Testis (tissue), 3 donors: ENCODE data around the gene RHPN2. TPM values are rescaled to one million over a fixed set of nuclear protein-coding genes. Genes with fewer than 3 reads are reported as not detected.
"Not testable (repeated sequence)": the region's sequence is repeated elsewhere in the genome, so short reads cannot be mapped to it uniquely, and the experiment has no call there.

ENCODE experiments used
- DNase-seq: peaks from one replicate; pipeline ENCODE4 v3.0.0-alpha.2; 2019
- H3K27ac ChIP-seq, 2 donors: fragments of 200-600 bp; sonication (generic); one replicate each; pipeline ENCODE4 v1.5.1; 2019
- H3K27me3 ChIP-seq: fragments of 200-600 bp; sonication (generic); one replicate; pipeline ENCODE4 v1.5.1; 2019
- H3K36me3 ChIP-seq: fragments of 200-600 bp; sonication (generic); one replicate; pipeline ENCODE4 v1.5.1; 2017; ENCODE audit warnings: low read depth; ENCODE audit errors: missing control alignments
- H3K4me1 ChIP-seq: fragments of 200-600 bp; sonication (generic); one replicate; pipeline ENCODE4 v1.5.1; 2019
- H3K4me3 ChIP-seq, 2 donors: fragments of 200-600 bp; sonication (generic); one replicate each; pipeline ENCODE4 v1.5.1; 2017 to 2019
- H3K9me3 ChIP-seq: fragments of 200-600 bp; sonication (generic); one replicate; pipeline ENCODE4 v1.5.1; 2017
- CTCF ChIP-seq, 3 experiments: fragments of 450-650 bp in 2 of 3; fragments of 200-600 bp in 1 of 3; sonication (generic) in 1 of 3; IDR thresholded peaks; one replicate each; pipeline ENCODE4 v1.5.1; 2016 to 2019; ENCODE audit warnings: antibody characterized with exemption in 3 of 3, mild to moderate bottlenecking in 2 of 3, moderate library complexity in 1 of 3
- POLR2A ChIP-seq: fragments of 450-650 bp; IDR thresholded peaks from one replicate; pipeline ENCODE4 v1.6.1; 2017; ENCODE audit warnings: antibody characterized with exemption, mild to moderate bottlenecking, moderate library complexity
- WGBS, 2 donors: methylation state at CpG; one replicate each; pipeline ENCODE4 v1.1.5; 2018; 5-methylcytosine and 5-hydroxymethylcytosine counted together
- intact Hi-C: fragments of 100-400 bp; cut with DNase I; formaldehyde crosslinking; loops from one replicate; pipeline ENCODE4 v1.15.1; 2023; ENCODE audit warnings: low total_unique reads
- polyA plus RNA-seq: library from polyadenylated mRNA; stranded (reverse); fragments of 350-450 nt; fragmentation: Illumina TruSeq; extraction: RNeasy Lipid Tissue Mini Kit (QIAGEN cat#74804); gene quantifications from one replicate; pipeline ENCODE4 v1.2.3, GENCODE V29; 2014; ENCODE audit warnings: low read depth, low replicate concordance; ENCODE audit not compliant: insufficient read depth
- total RNA-seq, 2 donors: library from RNA; depleted of rRNA; stranded (reverse); fragments of >200 nt; gene quantifications; one replicate each; pipeline ENCODE4 v1.2.3, GENCODE V29; 2016

RHPN2 gene
- total and polyA plus RNA-seq, 3 donors from 2014 or later = 3.5 to 8.1 (median 4.0) TPM

GRCh38 chr19:32988724-32989123 lies 76.0 kb downstream of the RHPN2 start:
- Histone ChIP-seq H3K36me3 (no peaks in the 10 kb centered on the region), H3K9me3 (no peaks in the 10 kb centered on the region), H3K4me1 (no peaks in the 10 kb centered on the region), H3K27me3 (no peaks in the 10 kb centered on the region), H3K27ac (no peak overlapping the region), H3K4me3 (no peak overlapping the region)
- intact Hi-C loops = no loop called here
- WGBS, 2 donors = 81 to 88% methylated on average over 5 of the region's 5 CpGs
- TF ChIP-seq CTCF (IDR thresholded peaks at IDR 0.05) (no peak), POLR2A (no peak)
- DNase-seq = no peak

- 89 to 97% methylated on average over 5 of the region's 5 CpGs for WGBS, 2 donors
- H3K4me1 ChIP-seq, H3K27ac ChIP-seq, intact Hi-C loops, DNase-seq, H3K4me3 ChIP-seq, H3K9me3 ChIP-seq, H3K36me3 ChIP-seq, H3K27me3 ChIP-seq: not testable (repeated sequence)
These were observed 76.4 kb downstream of the RHPN2 start for GRCh38 chr19:32988254-32988653.

GRCh38 chr19:32982488-32982887 lies 82.2 kb downstream of the RHPN2 start:
- H3K27ac ChIP-seq, H3K4me3 ChIP-seq, H3K4me1 ChIP-seq, intact Hi-C loops, H3K36me3 ChIP-seq, DNase-seq, H3K27me3 ChIP-seq, H3K9me3 ChIP-seq: not testable (repeated sequence)
- WGBS, 2 donors = 94 to 98% methylated on average over 6 of the region's 6 CpGs

GRCh38 chr19:32979807-32980206 lies 84.9 kb downstream of the RHPN2 start:
- intact Hi-C loops, H3K4me3 ChIP-seq, H3K36me3 ChIP-seq, H3K27ac ChIP-seq, H3K9me3 ChIP-seq, H3K4me1 ChIP-seq, H3K27me3 ChIP-seq, DNase-seq: not testable (repeated sequence)
- 91% methylated on average over 7 of the region's 7 CpGs for WGBS, 2 donors

- WGBS, 2 donors = 96 to 97% methylated on average over 4 of the region's 4 CpGs
- H3K36me3 ChIP-seq, H3K9me3 ChIP-seq, H3K4me1 ChIP-seq, H3K27ac ChIP-seq, H3K27me3 ChIP-seq, intact Hi-C loops, H3K4me3 ChIP-seq, DNase-seq: not testable (repeated sequence)
These were observed 86.9 kb downstream of the RHPN2 start for GRCh38 chr19:32977813-32978212.

GRCh38 chr19:32977280-32977679 lies 87.4 kb downstream of the RHPN2 start:
- no peak for TF ChIP-seq CTCF (IDR thresholded peaks at IDR 0.05)
- no peak for TF ChIP-seq POLR2A
- intact Hi-C loops = no loop called here
- H3K4me3 ChIP-seq = no peak overlapping the region
- no peak for DNase-seq
- whole genome bisulfite sequencing, 2 donors = 70 to 81% methylated on average over 7 of the region's 7 CpGs
- H3K4me1 ChIP-seq = no peaks in the 10 kb centered on the region
- no peaks in the 10 kb centered on the region for H3K36me3 ChIP-seq
- no peak overlapping the region for H3K27ac ChIP-seq
- no peaks in the 10 kb centered on the region for H3K27me3 ChIP-seq
- no peaks in the 10 kb centered on the region for H3K9me3 ChIP-seq

GRCh38 chr19:32976223-32976805 lies 88.4 kb downstream of the RHPN2 start:
- H3K27me3 ChIP-seq = no peaks in the 10 kb centered on the region
- no peaks in the 10 kb centered on the region for H3K9me3 ChIP-seq
- H3K4me3 ChIP-seq = no peak overlapping the region
- TF ChIP-seq CTCF (IDR thresholded peaks at IDR 0.05) (peak; percentile 38 to 74 (median 67)), POLR2A (no peak)
- intact Hi-C loops = no loop called here
- H3K27ac ChIP-seq = no peak overlapping the region
- H3K4me1 ChIP-seq = no peaks in the 10 kb centered on the region
- DNase-seq = peak; percentile 86
- WGBS, 2 donors = 34 to 52% methylated on average over 11 to 14 of the region's 14 CpGs
- no peaks in the 10 kb centered on the region for H3K36me3 ChIP-seq
